Esophagus muscularis mucosa (tissue), 4 donors: ENCODE measurements around the gene DESI2. TPM values are rescaled to one million over a fixed set of nuclear protein-coding genes. Genes with fewer than 3 reads are reported as not detected.

Experiments
- DNase-seq: peaks from one replicate; pipeline ENCODE4 v3.0.0-alpha.2; 2017; ENCODE audit errors: extremely low spot score
- H3K27ac ChIP-seq, 4 donors: fragments of 200-600 bp; sonication (generic); replicated peaks in 1 of 4; 1 replicate in 3 of 4; 2 replicates in 1 of 4; pipeline ENCODE4 v1.5.1; 2016 to 2019; ENCODE audit warnings: mild to moderate bottlenecking in 1 of 4
- H3K27me3 ChIP-seq, 4 donors: fragments of 200-600 bp; sonication (generic); one replicate each; pipeline versions ENCODE4 v1.5.1 to v1.6.0; 2016 to 2019
- H3K36me3 ChIP-seq, 4 donors: fragments of 200-600 bp; sonication (generic); one replicate each; pipeline ENCODE4 v1.5.1; 2016 to 2019
- H3K4me1 ChIP-seq, 4 donors: fragments of 200-600 bp; sonication (generic); one replicate each; pipeline ENCODE4 v1.5.1; 2016 to 2019
- H3K4me3 ChIP-seq, 4 donors: fragments of 200-600 bp; sonication (generic); 1 replicate in 2 of 4; 2 replicates in 2 of 4; pipeline ENCODE4 v1.5.1; 2016 to 2019; ENCODE audit warnings: mild to moderate bottlenecking in 4 of 4, moderate library complexity in 1 of 4
- H3K9me3 ChIP-seq, 4 donors: fragments of 200-600 bp; sonication (generic); 1 replicate in 3 of 4; 2 replicates in 1 of 4; pipeline ENCODE4 v1.5.1; 2016 to 2019
- EP300 ChIP-seq: sonication (generic); formaldehyde crosslinking; IDR thresholded peaks from one replicate; pipeline ENCODE4 v1.6.1; 2017; ENCODE audit warnings: antibody characterized with exemption
- POLR2A ChIP-seq: fragments of 450-650 bp; IDR thresholded peaks from one replicate; pipeline ENCODE4 v1.6.1; 2017; ENCODE audit warnings: antibody characterized with exemption, moderate library complexity, mild to moderate bottlenecking, low read depth
- POLR2AphosphoS5 ChIP-seq, 2 donors: sonication (generic); formaldehyde crosslinking; IDR thresholded peaks; one replicate each; pipeline ENCODE4 v1.6.1; 2017; ENCODE audit warnings: antibody characterized with exemption in 2 of 2
- WGBS: methylation state at CpG from one replicate; pipeline ENCODE4 v1.1.5; 2018; 5-methylcytosine and 5-hydroxymethylcytosine counted together
- intact Hi-C: fragments of 100-400 bp; cut with DNase I; formaldehyde crosslinking; loops from one replicate; pipeline ENCODE4 v1.15.1; 2023
- total RNA-seq, 4 donors: library from RNA; depleted of rRNA; stranded (reverse); fragments of >200 nt; gene quantifications; one replicate each; pipeline versions ENCODE4 v1.1.0 to v1.2.1, GENCODE V29; 2016
- TF ChIP-seq, protein P1 (sequence below), 3 experiments: fragments of 200-600 bp in 2 of 3; fragments of 450-650 bp in 1 of 3; sonication (generic) in 2 of 3; IDR thresholded peaks; one replicate each; pipeline ENCODE4 v1.5.1; 2017 to 2019; ENCODE audit warnings: antibody characterized with exemption in 3 of 3, mild to moderate bottlenecking in 2 of 3, moderate library complexity in 1 of 3

DESI2 gene
- total RNA-seq = 10 to 100 TPM; 30.3 to 59.6 (median 31.4) TPM

DNA sequence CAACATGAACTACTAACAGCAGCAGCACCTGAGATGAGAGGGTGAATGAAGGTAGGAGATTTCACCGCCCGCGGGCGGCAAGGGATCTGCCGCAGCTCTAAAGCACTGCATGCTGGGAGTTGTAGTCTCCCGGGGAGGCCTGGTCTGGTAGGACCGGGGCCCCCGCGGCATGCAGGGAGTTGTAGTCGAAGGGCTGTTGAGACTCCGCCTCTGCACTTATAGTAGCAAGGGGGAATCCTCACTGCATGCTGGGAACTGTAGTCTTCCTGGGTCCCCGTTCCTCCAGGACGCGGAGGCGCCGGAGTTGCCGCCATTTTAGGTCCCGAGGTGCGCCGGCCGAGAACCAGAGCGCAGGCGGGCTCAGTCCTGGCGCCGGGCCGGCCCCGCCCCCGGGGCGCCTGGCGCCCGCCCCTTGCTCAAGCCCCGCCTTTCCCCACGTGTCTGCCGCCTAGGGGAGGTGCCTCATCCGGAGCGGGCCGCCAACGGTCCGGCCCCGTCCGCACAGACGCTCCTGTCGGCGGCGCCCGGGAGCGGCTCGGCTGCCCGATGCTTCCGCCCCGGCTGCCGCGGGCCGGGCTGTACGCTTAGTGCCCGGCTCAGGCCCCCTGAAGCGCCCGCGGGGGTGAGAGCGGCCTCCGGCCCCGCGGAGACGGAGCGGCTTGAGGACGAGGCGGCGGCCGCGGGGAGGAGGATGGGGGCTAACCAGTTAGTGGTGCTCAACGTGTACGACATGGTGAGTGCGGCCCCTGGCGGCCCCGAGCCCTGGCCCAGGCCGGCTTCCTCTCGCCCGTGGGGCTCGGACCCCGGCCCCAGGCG lies at the start of gene DESI2:
DESI2 (plus strand) TSS at position 504 of the 816 bp plus-strand sequence; CDS start at position 692, 188 bp downstream.
- Histone ChIP-seq H3K36me3 (peaks cover 0 to 7% (median 0%) of the 10 kb centered on the region in 4 donors), H3K9me3 (no peaks in the 10 kb centered on the region), H3K4me1 (peaks cover 34 to 48% (median 44%) of the 10 kb centered on the region in 4 donors), H3K27ac (peak within 1 kb of the TSS; percentile 95 to 97 (median 97)), H3K27me3 (no peaks in the 10 kb centered on the region), H3K4me3 (peak within 1 kb of the TSS; percentile 72 to 90 (median 78))
- TF ChIP-seq, protein P1, sequence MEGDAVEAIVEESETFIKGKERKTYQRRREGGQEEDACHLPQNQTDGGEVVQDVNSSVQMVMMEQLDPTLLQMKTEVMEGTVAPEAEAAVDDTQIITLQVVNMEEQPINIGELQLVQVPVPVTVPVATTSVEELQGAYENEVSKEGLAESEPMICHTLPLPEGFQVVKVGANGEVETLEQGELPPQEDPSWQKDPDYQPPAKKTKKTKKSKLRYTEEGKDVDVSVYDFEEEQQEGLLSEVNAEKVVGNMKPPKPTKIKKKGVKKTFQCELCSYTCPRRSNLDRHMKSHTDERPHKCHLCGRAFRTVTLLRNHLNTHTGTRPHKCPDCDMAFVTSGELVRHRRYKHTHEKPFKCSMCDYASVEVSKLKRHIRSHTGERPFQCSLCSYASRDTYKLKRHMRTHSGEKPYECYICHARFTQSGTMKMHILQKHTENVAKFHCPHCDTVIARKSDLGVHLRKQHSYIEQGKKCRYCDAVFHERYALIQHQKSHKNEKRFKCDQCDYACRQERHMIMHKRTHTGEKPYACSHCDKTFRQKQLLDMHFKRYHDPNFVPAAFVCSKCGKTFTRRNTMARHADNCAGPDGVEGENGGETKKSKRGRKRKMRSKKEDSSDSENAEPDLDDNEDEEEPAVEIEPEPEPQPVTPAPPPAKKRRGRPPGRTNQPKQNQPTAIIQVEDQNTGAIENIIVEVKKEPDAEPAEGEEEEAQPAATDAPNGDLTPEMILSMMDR (IDR thresholded peaks at IDR 0.05) = peak; percentile 52 to 57 (median 55)
- TF ChIP-seq POLR2A = peak; percentile 95
- TF ChIP-seq POLR2AphosphoS5 (IDR thresholded peaks at IDR 0.05) = peak; percentile 88 to 96
- no peak for TF ChIP-seq EP300
- intact Hi-C loops = loop anchor here (5.0 kb wide), 2 partner anchors 201 to 324 kb away; partner anchors contain the start of gene ADSS2
- DNase-seq = peak; percentile 99
- whole genome bisulfite sequencing = 0% methylated on average over 11 of the region's 81 CpGs

DNA sequence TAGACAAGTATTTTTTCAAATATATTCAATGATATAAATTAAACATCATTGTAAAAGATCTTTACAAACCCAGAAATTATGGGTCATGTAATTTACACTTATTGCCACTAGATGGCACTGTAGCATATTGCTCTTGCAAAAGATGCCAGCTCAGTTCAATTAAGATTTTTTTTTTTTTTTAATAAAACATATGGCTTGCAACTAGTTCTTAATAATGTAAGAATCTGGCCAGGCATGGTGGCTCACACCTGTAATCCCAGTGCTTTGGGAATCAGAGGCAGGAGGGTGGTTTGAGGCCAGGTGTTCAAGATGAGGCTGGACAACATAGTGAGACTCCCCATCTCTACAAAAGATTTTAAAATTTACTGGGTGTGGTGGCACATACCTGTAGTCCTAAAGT lies 49.4 kb upstream of the DESI2 start:
- no peak for TF ChIP-seq POLR2A
- no peak for TF ChIP-seq EP300
- TF ChIP-seq, protein P1 (IDR thresholded peaks at IDR 0.05) = peak; percentile 83 to 90 (median 85)
- Histone ChIP-seq H3K9me3 (no peaks in the 10 kb centered on the region), H3K27me3 (no peaks in the 10 kb centered on the region), H3K27ac (no peak overlapping the region), H3K4me1 (no peaks in the 10 kb centered on the region), H3K36me3 (no peaks in the 10 kb centered on the region), H3K4me3 (no peak overlapping the region)
- no peak for DNase-seq
- intact Hi-C loops = loop anchor here (1.0 to 5.0 kb wide), 2 partner anchors 193 to 439 kb away; no protein-coding TSS in a partner anchor

DNA sequence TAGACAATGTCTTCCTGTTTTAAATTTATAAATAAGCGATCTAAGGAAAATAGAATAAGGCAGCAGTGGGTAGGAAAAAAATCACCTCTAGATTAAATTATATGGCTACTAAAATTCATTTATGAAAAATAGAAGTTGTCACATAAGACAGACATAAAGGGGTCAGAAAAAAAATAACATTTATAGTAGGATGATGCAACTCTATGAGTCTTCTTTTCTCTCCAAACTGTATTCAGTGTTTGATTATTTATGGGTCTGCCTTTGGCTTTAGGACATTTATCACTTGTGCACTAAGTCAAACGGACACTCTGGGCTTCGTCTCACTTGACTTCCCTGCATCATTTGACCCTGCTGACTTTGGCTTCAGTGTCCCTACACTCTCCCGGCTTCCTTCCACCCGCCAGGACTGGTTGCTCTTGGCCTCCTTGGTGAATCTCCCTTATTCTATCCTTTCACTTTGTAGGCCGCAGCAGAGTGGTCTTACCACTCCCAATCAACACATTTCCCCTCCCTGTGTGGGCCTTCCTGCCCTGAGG lies 47.0 kb upstream of the DESI2 start:
- H3K9me3 ChIP-seq = no peaks in the 10 kb centered on the region
- DNase-seq = no peak
- no peaks in the 10 kb centered on the region for H3K36me3 ChIP-seq
- 80% methylated on average over 6 of the region's 6 CpGs for WGBS
- H3K27ac ChIP-seq = no peak overlapping the region
- TF ChIP-seq POLR2A = no peak
- TF ChIP-seq EP300 = no peak
- TF ChIP-seq, protein P1 (IDR thresholded peaks at IDR 0.05) = no peak
- no peak for TF ChIP-seq POLR2AphosphoS5 (IDR thresholded peaks at IDR 0.05)
- intact Hi-C loops = no loop called here
- no peak overlapping the region for H3K4me3 ChIP-seq
- H3K27me3 ChIP-seq = no peaks in the 10 kb centered on the region
- H3K4me1 ChIP-seq = no peaks in the 10 kb centered on the region

DNA sequence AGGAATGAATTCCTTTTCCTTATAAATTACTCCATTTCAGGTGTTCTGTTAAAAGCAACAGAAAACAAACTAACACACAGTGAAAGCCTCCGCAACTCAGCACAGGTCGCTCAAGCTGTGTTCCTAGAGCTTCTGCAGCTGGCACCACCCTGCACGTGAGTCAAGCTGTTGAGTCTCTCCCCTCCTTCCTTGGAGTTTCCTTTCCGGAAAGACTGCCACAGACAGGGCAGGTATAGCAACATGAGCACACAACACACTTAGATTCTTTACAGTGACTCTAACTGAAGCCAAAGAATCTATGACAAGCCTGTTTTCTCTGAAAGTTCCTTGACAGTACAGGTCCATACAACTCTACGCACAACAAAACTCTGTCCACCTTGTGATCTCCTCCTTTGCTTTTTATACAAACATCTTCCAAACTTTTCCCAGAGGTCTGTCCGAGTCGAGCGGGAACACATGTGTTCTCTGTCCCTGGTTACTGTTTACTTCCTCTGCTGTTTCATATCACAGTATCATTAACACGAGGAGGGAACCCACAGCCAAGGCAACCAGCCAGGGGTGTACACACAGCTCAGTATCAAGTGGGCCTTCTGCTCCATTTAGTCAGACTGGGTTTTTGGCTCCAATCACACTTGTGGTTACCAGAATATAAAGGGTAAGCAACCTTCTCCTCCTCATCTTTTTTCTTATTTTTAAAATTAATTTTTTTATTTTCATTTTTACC lies 38.7 kb upstream of the DESI2 start:
- TF ChIP-seq POLR2A = no peak
- no peak for TF ChIP-seq POLR2AphosphoS5 (IDR thresholded peaks at IDR 0.05)
- TF ChIP-seq, protein P1 (IDR thresholded peaks at IDR 0.05) = no peak
- TF ChIP-seq EP300 = no peak
- Histone ChIP-seq H3K4me1 (no peaks in the 10 kb centered on the region), H3K27ac (no peak overlapping the region), H3K9me3 (no peaks in the 10 kb centered on the region), H3K4me3 (no peak overlapping the region), H3K36me3 (no peaks in the 10 kb centered on the region), H3K27me3 (no peaks in the 10 kb centered on the region)
- intact Hi-C loops = no loop called here
- DNase-seq = no peak
- 75% methylated on average over 9 of the region's 9 CpGs for WGBS
